Activated B cell treated with CpG ODN at 0.5 μM for 24 hours (primary cell): ENCODE measurements around the gene ATPAF2. TPM values are rescaled to one million over a fixed set of nuclear protein-coding genes. Genes with fewer than 3 reads are reported as not detected.
"Not testable (repeated sequence)": the region's sequence is repeated elsewhere in the genome, so short reads cannot be mapped to it uniquely, and the experiment has no call there.

ENCODE experiments used
- ATAC-seq: fragments of 200-7000 bp; cut with Tn5 transposase; one replicate; pipeline ENCODE4 v1.10.0; 2021; ENCODE audit warnings: low read depth, mild to moderate bottlenecking, moderate library complexity
- CTCF ChIA-PET: fragments of 350-600 bp; sonication (Branson Sonifier 250); formaldehyde crosslinking; loops from one replicate; lab custom pipeline; 2021; ENCODE audit warnings: antibody characterized with exemption; lab: Charles Lee
- POLR2A ChIA-PET: fragments of 350-600 bp; sonication (Branson Sonifier 250); formaldehyde crosslinking; loops from one replicate; lab custom pipeline; 2021; ENCODE audit warnings: antibody characterized with exemption; lab: Charles Lee
- DNase-seq: peaks from one replicate; pipeline ENCODE4 v3.0.0; 2022
- H3K27ac Mint-ChIP-seq: one replicate; pipeline ENCODE4 v1.8.0; 2020; ENCODE audit warnings: mixed read lengths
- H3K27me3 Mint-ChIP-seq: one replicate; pipeline ENCODE4 v1.8.0; 2021; ENCODE audit warnings: mixed read lengths
- H3K36me3 Mint-ChIP-seq: one replicate; pipeline ENCODE4 v1.8.0; 2021; ENCODE audit warnings: low read depth, mixed read lengths
- H3K4me1 Mint-ChIP-seq: one replicate; pipeline ENCODE4 v1.8.0; 2021; ENCODE audit warnings: mixed read lengths
- H3K4me3 Mint-ChIP-seq: one replicate; pipeline ENCODE4 v1.8.0; 2020; ENCODE audit warnings: mild to moderate bottlenecking, mixed read lengths
- H3K9me3 Mint-ChIP-seq: one replicate; pipeline ENCODE4 v1.8.0; 2020; ENCODE audit warnings: mixed read lengths
- CTCF ChIP-seq: fragments of 200-600 bp; IDR thresholded peaks from one replicate; pipeline ENCODE4 v1.8.0; 2022; ENCODE audit warnings: antibody characterized with exemption, mild to moderate bottlenecking
- intact Hi-C: fragments of 100-400 bp; cut with micrococcal nuclease; formaldehyde crosslinking; loops from one replicate; pipeline ENCODE4 v1.15.1; 2024
- total RNA-seq: library from RNA; stranded (reverse); gene quantifications from 2 replicates; pipeline ENCODE4 v1.2.3, GENCODE V29; 2022

ATPAF2 gene
- total RNA-seq, 1 donor from 2014 or later = 69.1 TPM

- Mint-ChIP-seq H3K27ac (no peak overlapping the region), H3K4me3 (no peak overlapping the region), H3K36me3 (no peaks in the 10 kb centered on the region), H3K9me3 (no peaks in the 10 kb centered on the region), H3K27me3 (no peaks in the 10 kb centered on the region), H3K4me1 (peaks cover 9% of the 10 kb centered on the region)
- no peak for DNase-seq
- ChIA-PET CTCF (no interaction called here), POLR2A (no interaction called here)
- no peak for ATAC-seq
- intact Hi-C loops = no loop called here
- TF ChIP-seq CTCF = no peak
Measured at GRCh38 chr17:17998934-17999333, 40.0 kb downstream of the ATPAF2 start.

GRCh38 chr17:17995887-17996286, 43.1 kb downstream of the ATPAF2 start:
- POLR2A ChIA-PET, intact Hi-C loops, H3K4me1 Mint-ChIP-seq, H3K36me3 Mint-ChIP-seq, H3K27ac Mint-ChIP-seq, ATAC-seq, DNase-seq, H3K4me3 Mint-ChIP-seq, CTCF ChIA-PET, H3K9me3 Mint-ChIP-seq, H3K27me3 Mint-ChIP-seq: not testable (repeated sequence)

- Mint-ChIP-seq H3K36me3 (no peaks in the 10 kb centered on the region), H3K4me1 (no peaks in the 10 kb centered on the region), H3K9me3 (no peaks in the 10 kb centered on the region), H3K4me3 (no peak overlapping the region), H3K27ac (no peak overlapping the region), H3K27me3 (no peaks in the 10 kb centered on the region)
- intact Hi-C loops = loop anchor here (5.0 kb wide), 1 partner anchor 38 kb away; no protein-coding TSS in a partner anchor
- TF ChIP-seq CTCF = no peak
- DNase-seq = no peak
- ChIA-PET POLR2A (no interaction called here), CTCF (no interaction called here)
- peak; percentile 18 for ATAC-seq
Measured at GRCh38 chr17:17994271-17995069, 44.5 kb downstream of the ATPAF2 start.

- Mint-ChIP-seq H3K4me3 (no peak overlapping the region), H3K27ac (no peak overlapping the region), H3K27me3 (no peaks in the 10 kb centered on the region), H3K36me3 (no peaks in the 10 kb centered on the region), H3K4me1 (no peaks in the 10 kb centered on the region), H3K9me3 (no peaks in the 10 kb centered on the region)
- no peak for ATAC-seq
- no peak for DNase-seq
- ChIA-PET POLR2A (no interaction called here), CTCF (no interaction called here)
- intact Hi-C loops = loop anchor here (5.0 kb wide), 1 partner anchor 38 kb away; no protein-coding TSS in a partner anchor
- TF ChIP-seq CTCF = no peak
Measured at GRCh38 chr17:17993852-17994251, 45.1 kb downstream of the ATPAF2 start.

GRCh38 chr17:17993366-17993765, 45.6 kb downstream of the ATPAF2 start:
- intact Hi-C loops = loop anchor here (5.0 kb wide), 1 partner anchor 39 kb away; no protein-coding TSS in a partner anchor
- Mint-ChIP-seq H3K4me3 (no peak overlapping the region), H3K27me3 (no peaks in the 10 kb centered on the region), H3K9me3 (no peaks in the 10 kb centered on the region), H3K4me1 (no peaks in the 10 kb centered on the region), H3K36me3 (no peaks in the 10 kb centered on the region), H3K27ac (no peak overlapping the region)
- ChIA-PET POLR2A (no interaction called here), CTCF (no interaction called here)
- no peak for DNase-seq
- no peak for TF ChIP-seq CTCF
- no peak for ATAC-seq
